Endothelial cell (in vitro differentiated cells): Measurements from ENCODE around the gene PARP3. TPM values are rescaled to one million over a fixed set of nuclear protein-coding genes. Genes with fewer than 3 reads are reported as not detected.

Experiments
- DNase-seq: peaks from one replicate; pipeline ENCODE4 v3.0.0; 2021; ENCODE audit warnings: low spot score
- H3K27ac Mint-ChIP-seq: one replicate; pipeline ENCODE4 v1.8.0; 2021; ENCODE audit warnings: mixed read lengths, inconsistent platforms; ENCODE audit not compliant: unreplicated experiment
- H3K27me3 Mint-ChIP-seq: one replicate; pipeline ENCODE4 v1.8.0; 2021; ENCODE audit warnings: mild to moderate bottlenecking, moderate library complexity, mixed read lengths, inconsistent platforms; ENCODE audit not compliant: unreplicated experiment
- H3K36me3 Mint-ChIP-seq: one replicate; pipeline ENCODE4 v1.8.0; 2021; ENCODE audit warnings: mild to moderate bottlenecking, low read depth, mixed read lengths, inconsistent platforms; ENCODE audit not compliant: unreplicated experiment
- H3K4me1 Mint-ChIP-seq: one replicate; pipeline ENCODE4 v1.8.0; 2021; ENCODE audit warnings: mild to moderate bottlenecking, mixed read lengths, inconsistent platforms; ENCODE audit not compliant: unreplicated experiment
- H3K4me3 Mint-ChIP-seq: one replicate; pipeline ENCODE4 v1.8.0; 2021; ENCODE audit warnings: mild to moderate bottlenecking, mixed read lengths, inconsistent platforms; ENCODE audit not compliant: unreplicated experiment
- H3K9me3 Mint-ChIP-seq: one replicate; pipeline ENCODE4 v1.8.0; 2021; ENCODE audit warnings: mixed read lengths, inconsistent platforms; ENCODE audit not compliant: unreplicated experiment
- total RNA-seq: library from RNA; stranded (reverse); fragmentation: NEBNext Ultra II Directional; extraction: Animal tissue kit (Norgen Biotek cat#: 25700); gene quantifications from one replicate; pipeline ENCODE4 v1.2.1, GENCODE V29; 2021; ENCODE audit not compliant: unreplicated experiment
- TF ChIP-seq, protein P1 (sequence below): fragments of 200-600 bp; sonication (generic); IDR thresholded peaks from one replicate; pipeline ENCODE4 v1.5.0; 2021; ENCODE audit warnings: antibody characterized with exemption; ENCODE audit not compliant: unreplicated experiment

PARP3 gene
- total RNA-seq, 1 donor from 2014 or later, result 4.6 TPM

GRCh38 chr3:51967384-51968169, 25.4 kb downstream of the PARP3 start, which contains the start of gene PCBP4:
TSS of gene PCBP4 (minus strand) at chr3:51967454. CDS start at chr3:51961240, 6,214 bp downstream.
- DNase-seq, result peak; percentile 52
- peak within 1 kb of the TSS; percentile 91 for H3K4me3 Mint-ChIP-seq
- no peaks in the 10 kb centered on the region for H3K9me3 Mint-ChIP-seq
- H3K36me3 Mint-ChIP-seq, result peaks cover 3% of the 10 kb centered on the region
- TF ChIP-seq, protein P1, sequence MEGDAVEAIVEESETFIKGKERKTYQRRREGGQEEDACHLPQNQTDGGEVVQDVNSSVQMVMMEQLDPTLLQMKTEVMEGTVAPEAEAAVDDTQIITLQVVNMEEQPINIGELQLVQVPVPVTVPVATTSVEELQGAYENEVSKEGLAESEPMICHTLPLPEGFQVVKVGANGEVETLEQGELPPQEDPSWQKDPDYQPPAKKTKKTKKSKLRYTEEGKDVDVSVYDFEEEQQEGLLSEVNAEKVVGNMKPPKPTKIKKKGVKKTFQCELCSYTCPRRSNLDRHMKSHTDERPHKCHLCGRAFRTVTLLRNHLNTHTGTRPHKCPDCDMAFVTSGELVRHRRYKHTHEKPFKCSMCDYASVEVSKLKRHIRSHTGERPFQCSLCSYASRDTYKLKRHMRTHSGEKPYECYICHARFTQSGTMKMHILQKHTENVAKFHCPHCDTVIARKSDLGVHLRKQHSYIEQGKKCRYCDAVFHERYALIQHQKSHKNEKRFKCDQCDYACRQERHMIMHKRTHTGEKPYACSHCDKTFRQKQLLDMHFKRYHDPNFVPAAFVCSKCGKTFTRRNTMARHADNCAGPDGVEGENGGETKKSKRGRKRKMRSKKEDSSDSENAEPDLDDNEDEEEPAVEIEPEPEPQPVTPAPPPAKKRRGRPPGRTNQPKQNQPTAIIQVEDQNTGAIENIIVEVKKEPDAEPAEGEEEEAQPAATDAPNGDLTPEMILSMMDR, result no peak
- H3K27ac Mint-ChIP-seq, result peak within 1 kb of the TSS; percentile 74
- H3K27me3 Mint-ChIP-seq, result peaks cover 14% of the 10 kb centered on the region
- peaks cover 18% of the 10 kb centered on the region for H3K4me1 Mint-ChIP-seq

- H3K9me3 Mint-ChIP-seq, result no peaks in the 10 kb centered on the region
- DNase-seq, result peak; percentile 46
- TF ChIP-seq, protein P1, result no peak
- H3K4me3 Mint-ChIP-seq, result peak overlapping the region; percentile 81
- H3K36me3 Mint-ChIP-seq, result peaks cover 3% of the 10 kb centered on the region
- H3K4me1 Mint-ChIP-seq, result peaks cover 18% of the 10 kb centered on the region
- peaks cover 14% of the 10 kb centered on the region for H3K27me3 Mint-ChIP-seq
- peak overlapping the region; percentile 74 for H3K27ac Mint-ChIP-seq
Measured at GRCh38 chr3:51968170-51968775, 26.1 kb downstream of the PARP3 start.

- Mint-ChIP-seq H3K9me3 (no peaks in the 10 kb centered on the region), H3K4me3 (peak overlapping the region; percentile 43), H3K36me3 (peaks cover 3% of the 10 kb centered on the region), H3K27me3 (peaks cover 15% of the 10 kb centered on the region), H3K4me1 (peaks cover 22% of the 10 kb centered on the region), H3K27ac (peak overlapping the region; percentile 67)
- no peak for DNase-seq
- TF ChIP-seq, protein P1, result no peak
Measured at GRCh38 chr3:51968883-51969678, 26.9 kb downstream of the PARP3 start.

DNA sequence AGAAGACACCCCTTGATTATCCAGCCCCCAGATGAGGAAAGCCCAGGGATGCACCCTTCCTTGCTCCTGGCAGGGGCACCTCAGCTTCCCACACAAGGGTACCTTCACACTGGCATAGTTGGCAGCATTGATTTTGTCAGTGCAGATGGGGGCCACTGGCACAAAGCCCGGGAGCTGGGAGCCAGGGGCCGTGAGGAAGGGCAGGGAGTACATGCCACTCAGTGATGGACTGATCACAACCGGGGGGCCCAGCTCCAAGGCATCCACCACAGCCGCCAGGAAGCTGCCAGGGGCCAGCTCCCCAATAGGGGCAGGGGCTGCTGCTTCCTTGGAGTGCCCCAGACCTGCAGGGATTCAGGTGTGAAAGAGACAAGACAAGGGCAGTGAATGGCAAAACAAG, 27.7 kb downstream of the PARP3 start:
- Mint-ChIP-seq H3K27me3 (peaks cover 15% of the 10 kb centered on the region), H3K4me1 (peaks cover 26% of the 10 kb centered on the region)
- no peak for DNase-seq

More for the DNA sequence above, 27.7 kb downstream of the PARP3 start:
- TF ChIP-seq, protein P1, result no peak
- Mint-ChIP-seq H3K36me3 (peaks cover 3% of the 10 kb centered on the region), H3K9me3 (no peaks in the 10 kb centered on the region), H3K4me3 (no peak overlapping the region), H3K27ac (no peak overlapping the region)
